ENCODE results near the gene HMBS. TPM values are rescaled to one million over a fixed set of nuclear protein-coding genes. Genes with fewer than 3 reads are reported as not detected.
A peak's percentile ranks its signal among the peaks of the same experiment; 100 is the strongest.
"Not testable (repeated sequence)": the region's sequence is repeated elsewhere in the genome, so short reads cannot be mapped to it uniquely, and the experiment has no call there.

The HMBS gene
- total RNA-seq, 1 experiment from 2014 or later = 9.4 TPM

GRCh38 chr11:119116601-119117000 lies 31.9 kb downstream of the HMBS start:
- no peak for DNase-seq (ENCODE audit: extremely low read depth, low read depth)

DNA sequence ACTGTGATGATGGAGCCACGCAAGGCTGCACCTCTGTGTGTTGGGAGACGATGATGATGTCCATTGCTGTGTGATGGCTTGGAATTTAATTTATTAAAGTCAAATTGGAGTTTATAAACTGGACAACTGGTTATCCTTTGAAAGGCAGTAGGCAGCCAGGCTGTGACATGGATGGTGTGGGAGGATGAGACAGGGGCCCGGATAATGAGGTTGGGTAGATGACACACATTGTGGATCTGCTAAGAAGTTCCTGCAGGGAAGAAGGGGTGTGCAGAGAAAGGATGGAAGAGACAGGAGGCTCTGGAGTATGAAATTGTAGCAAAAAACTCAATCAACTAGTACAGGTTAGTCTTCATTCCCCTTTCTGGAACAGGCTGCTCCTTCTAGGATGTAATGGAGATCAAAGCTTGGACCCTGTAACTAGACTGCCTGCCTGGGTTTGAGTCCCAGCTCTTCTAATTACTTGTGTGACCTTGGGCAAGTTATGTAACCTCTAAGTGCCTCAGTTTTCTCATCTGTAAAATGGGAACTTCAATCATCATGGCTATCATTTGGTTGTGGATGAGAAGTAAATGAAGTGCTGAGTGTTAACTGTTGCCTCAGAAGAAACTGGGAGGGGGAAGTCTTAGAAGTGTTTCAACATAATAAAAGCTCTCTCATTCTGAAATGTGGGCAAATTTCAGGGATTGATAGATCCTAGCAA lies 32.5 kb downstream of the HMBS start:
- no peak for DNase-seq (ENCODE audit: extremely low read depth, low read depth)

GRCh38 chr11:119118227-119118626 lies 33.5 kb downstream of the HMBS start:
- DNase-seq (ENCODE audit: extremely low read depth, low read depth) = no peak

DNA sequence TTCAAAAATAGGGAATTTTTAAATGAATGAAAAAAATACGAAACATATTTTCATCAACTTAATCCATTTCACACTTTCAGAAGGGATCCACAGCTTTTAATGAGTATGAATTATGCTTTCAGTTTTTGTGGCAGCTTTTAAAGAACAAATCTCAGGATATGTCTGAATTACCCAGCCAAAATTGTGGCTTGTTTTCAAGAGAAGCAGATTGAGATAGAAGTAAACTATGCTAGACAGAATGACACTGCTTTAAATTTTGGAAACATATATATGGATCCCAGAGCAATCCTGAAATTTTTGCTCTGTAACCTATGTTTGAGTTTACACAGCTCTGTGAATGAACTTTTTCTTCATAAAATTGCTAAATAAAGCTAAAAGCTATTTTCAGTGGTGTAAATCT lies 34.3 kb downstream of the HMBS start:
- no peak for DNase-seq (ENCODE audit: extremely low read depth, low read depth)

GRCh38 chr11:119120639-119121007 lies 35.9 kb downstream of the HMBS start:
- no peak for DNase-seq (ENCODE audit: extremely low read depth, low read depth)

DNA sequence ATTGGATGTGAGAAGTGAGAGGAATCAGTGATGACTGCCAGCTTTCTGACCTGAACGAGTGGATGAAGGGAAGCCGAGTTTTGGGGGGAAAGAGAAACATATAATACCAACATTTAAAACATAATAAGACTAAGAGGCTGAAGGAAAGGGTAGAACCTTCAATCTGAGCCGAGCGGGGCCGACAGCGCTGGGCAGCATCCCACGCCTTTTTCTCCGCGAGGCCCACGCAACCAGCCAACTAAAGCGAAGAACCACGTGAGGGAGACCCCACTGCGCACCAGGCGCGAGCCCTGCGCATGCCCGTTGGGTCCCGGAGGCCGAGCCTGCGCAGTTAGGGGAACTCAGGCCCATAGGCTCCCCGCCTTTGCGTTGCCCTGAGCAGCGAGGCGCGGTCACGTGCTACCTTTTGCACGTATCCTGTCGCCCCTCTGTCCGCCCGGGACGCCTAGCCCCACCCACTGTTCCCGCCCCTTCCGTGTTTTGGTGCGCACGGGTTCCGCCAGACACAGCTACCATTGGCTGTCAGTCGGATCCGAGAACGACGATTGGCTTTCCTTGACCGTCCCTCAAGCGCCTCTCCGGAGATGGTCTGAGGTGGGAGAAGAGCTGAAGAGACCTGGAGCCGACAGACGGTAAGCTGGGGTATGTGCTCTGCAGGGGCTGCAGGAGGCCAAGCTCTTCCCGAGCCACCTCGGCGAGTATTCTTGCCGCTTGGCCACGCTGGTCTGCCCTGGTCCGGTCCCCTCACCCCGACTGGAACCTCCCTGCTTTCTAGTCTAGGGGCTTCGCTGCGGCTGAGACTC lies 36.5 kb downstream of the HMBS start, which contains the start of gene HINFP:
Gene HINFP (plus strand): TSS at position 573 of the 803 bp plus-strand sequence. CDS start 5,365 bp downstream, outside the sequence.
- peak; percentile 96 for DNase-seq (ENCODE audit: extremely low read depth, low read depth)

DNA sequence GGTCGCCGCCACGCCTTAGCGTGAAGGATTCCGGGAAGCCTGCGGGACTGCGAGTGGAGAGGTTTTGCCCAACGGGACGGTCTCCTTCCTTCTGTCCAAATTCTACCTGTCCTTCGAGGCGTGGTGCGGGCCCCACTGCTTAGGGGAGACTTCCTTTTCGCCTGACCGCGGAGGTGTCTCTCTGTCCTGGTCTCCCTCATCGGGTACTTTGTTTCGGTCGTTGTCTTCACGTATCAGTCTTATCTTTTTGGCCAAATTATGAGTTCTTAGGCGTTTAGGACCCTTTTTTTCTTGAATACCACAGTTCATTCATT lies 37.1 kb downstream of the HMBS start:
- no peak for DNase-seq (ENCODE audit: extremely low read depth, low read depth)

- no peak for DNase-seq (ENCODE audit: extremely low read depth, low read depth)
Measured at GRCh38 chr11:119125821-119126220, 41.1 kb downstream of the HMBS start.

- no peak for DNase-seq (ENCODE audit: extremely low read depth, low read depth)
Measured at GRCh38 chr11:119126675-119127268, 42.1 kb downstream of the HMBS start.

DNA sequence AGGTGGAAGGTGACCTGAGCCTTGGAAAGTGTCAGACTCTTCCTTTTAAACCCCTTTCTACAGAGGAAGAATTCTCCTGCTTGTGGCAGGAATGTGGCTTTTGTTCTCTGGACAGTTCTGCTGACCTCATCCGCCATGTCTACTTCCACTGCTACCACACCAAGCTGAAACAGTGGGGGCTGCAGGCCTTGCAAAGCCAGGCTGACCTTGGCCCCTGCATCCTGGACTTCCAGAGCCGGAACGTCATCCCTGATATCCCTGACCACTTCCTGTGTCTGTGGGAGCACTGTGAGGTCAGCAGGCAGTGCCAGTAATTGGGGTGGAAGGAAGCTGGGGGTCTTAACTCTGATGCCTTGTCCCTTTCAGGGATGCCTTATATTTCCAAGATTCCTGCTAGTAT lies 46.0 kb downstream of the HMBS start:
- no peak for DNase-seq (ENCODE audit: extremely low read depth, low read depth)

DNA sequence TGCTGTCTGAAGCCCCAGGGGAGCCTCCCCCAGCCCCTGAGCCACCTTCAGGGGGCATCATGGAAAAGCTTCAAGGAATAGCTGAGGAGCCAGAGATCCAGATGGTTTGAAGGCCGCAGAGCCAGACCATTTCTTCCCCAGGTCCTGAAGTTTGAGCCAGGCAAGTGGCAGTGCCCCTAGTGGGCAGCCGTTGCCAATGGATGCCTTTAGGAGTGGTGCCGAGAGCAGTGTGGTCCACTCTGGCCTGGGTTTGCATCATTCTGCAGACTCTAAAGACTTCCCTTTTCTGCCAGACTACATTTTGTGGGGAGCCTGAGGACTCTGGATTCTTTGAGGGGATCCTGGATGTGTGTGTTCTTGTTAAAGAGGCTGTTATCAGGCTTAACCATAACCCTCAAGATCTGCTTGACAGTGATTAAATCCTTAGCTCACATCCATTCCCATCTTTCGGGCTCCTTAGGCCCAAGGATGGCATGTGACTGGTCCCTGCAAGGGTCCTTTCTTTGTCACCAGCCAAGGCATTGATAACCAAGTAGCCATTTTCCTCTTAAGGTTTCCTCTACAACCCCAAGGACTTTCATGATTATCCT lies 49.8 kb downstream of the HMBS start:
- no peak for DNase-seq (ENCODE audit: extremely low read depth, low read depth)

GRCh38 chr11:119139276-119139675 lies 54.6 kb downstream of the HMBS start:
- not testable (repeated sequence) for DNase-seq (ENCODE audit: extremely low read depth, low read depth)

Other genes with a start within 250 kb of the HMBS start
- gene CXCR5, start 201.0 kb upstream of the HMBS start, total RNA-seq (2014; rRNA removed; shearing (Covaris generic)) = 0.02 TPM in 1 of 2 replicates, not detected in the other
- 12.1 and 16.4 TPM in 2 replicates for gene BCL9L, start 159.0 kb upstream of the HMBS start, total RNA-seq (2014; rRNA removed; shearing (Covaris generic))
- not detected in 2 replicates for gene UPK2, start 128.6 kb upstream of the HMBS start, total RNA-seq (2014; rRNA removed; shearing (Covaris generic))
- gene FOXR1, start 113.1 kb upstream of the HMBS start, total RNA-seq (2014; rRNA removed; shearing (Covaris generic)) = not detected in 2 replicates
- 19.6 and 24.9 TPM in 2 replicates for gene CENATAC, start 86.7 kb upstream of the HMBS start, total RNA-seq (2014; rRNA removed; shearing (Covaris generic))
- 1,479 and 1,567 TPM in 2 replicates for gene RPS25, start 66.5 kb upstream of the HMBS start, total RNA-seq (2014; rRNA removed; shearing (Covaris generic))
- 73.6 and 83.1 TPM in 2 replicates for gene TRAPPC4, start 66.1 kb upstream of the HMBS start, total RNA-seq (2014; rRNA removed; shearing (Covaris generic))
- 12.8 and 14.0 TPM in 2 replicates for gene SLC37A4, start 54.0 kb upstream of the HMBS start, total RNA-seq (2014; rRNA removed; shearing (Covaris generic))
- gene HYOU1, start 27.7 kb upstream of the HMBS start, total RNA-seq (2014; rRNA removed; shearing (Covaris generic)) = 232 and 242 TPM in 2 replicates
- 8.9 and 11.1 TPM in 2 replicates for gene VPS11, start 17.1 kb upstream of the HMBS start, total RNA-seq (2014; rRNA removed; shearing (Covaris generic))
- 42.1 and 44.0 TPM in 2 replicates for gene DPAGT1, start 17.0 kb downstream of the HMBS start, total RNA-seq (2014; rRNA removed; shearing (Covaris generic))
- 6.4 and 13.7 TPM in 2 replicates for gene C2CD2L, start 22.5 kb downstream of the HMBS start, total RNA-seq (2014; rRNA removed; shearing (Covaris generic))
- gene HINFP, start 36.7 kb downstream of the HMBS start, total RNA-seq (2014; rRNA removed; shearing (Covaris generic)) = 11.5 and 13.6 TPM in 2 replicates
- gene ABCG4, start 64.2 kb downstream of the HMBS start, total RNA-seq (2014; rRNA removed; shearing (Covaris generic)) = not detected in 2 replicates
- 12.4 and 13.6 TPM in 2 replicates for gene NLRX1, start 83.8 kb downstream of the HMBS start, total RNA-seq (2014; rRNA removed; shearing (Covaris generic))
- gene NHERF4, start 100.6 kb downstream of the HMBS start, total RNA-seq (2014; rRNA removed; shearing (Covaris generic)) = not detected in 2 replicates
- 11.2 and 12.3 TPM in 2 replicates for gene CBL, start 121.5 kb downstream of the HMBS start, total RNA-seq (2014; rRNA removed; shearing (Covaris generic))
- 187 and 195 TPM in 2 replicates for gene MCAM, start 232.2 kb downstream of the HMBS start, total RNA-seq (2014; rRNA removed; shearing (Covaris generic))
- gene RNF26, start 249.6 kb downstream of the HMBS start, total RNA-seq (2014; rRNA removed; shearing (Covaris generic)) = 6.1 and 7.7 TPM in 2 replicates